Brain microvascular endothelial cell (primary cell): ENCODE measurements around the gene PRKG1.

ENCODE experiments used
- DNase-seq: peaks from one replicate; pipeline ENCODE4 v3.0.0-alpha.2; 2020
- H3K27ac ChIP-seq: fragments of 250-450 bp; sonication (Bioruptor Pico); 2 replicates; pipeline ENCODE4 v1.5.1; 2020; ENCODE audit warnings: mild to moderate bottlenecking, moderate library complexity
- H3K27me3 ChIP-seq: fragments of 250-450 bp; sonication (Bioruptor Pico); replicated peaks from 2 replicates; pipeline ENCODE4 v1.5.1; 2020; ENCODE audit warnings: mild to moderate bottlenecking
- H3K36me3 ChIP-seq: fragments of 250-450 bp; sonication (Bioruptor Pico); replicated peaks from 2 replicates; pipeline ENCODE4 v1.5.1; 2020; ENCODE audit warnings: mild to moderate bottlenecking
- H3K4me3 ChIP-seq: 2 replicates; pipeline ENCODE4 v1.5.1; 2011; ENCODE audit warnings: low read depth, mild to moderate bottlenecking, control low read depth, low read length, moderate library complexity
- in situ Hi-C: cut with HindIII; loops from 2 replicates; pipeline ENCODE4 v1.10.0; 2017; ENCODE audit warnings: low sequenced_read_pairs, low pct_ligation_motif_present
- TF ChIP-seq, protein P1 (sequence below): IDR thresholded peaks from 2 replicates; pipeline ENCODE4 v1.5.1; 2011; ENCODE audit warnings: low read depth, mild to moderate bottlenecking, moderate library complexity, low read length, control low read depth, inconsistent platforms; ENCODE audit errors: missing control alignments

Gene PRKG1

DNA sequence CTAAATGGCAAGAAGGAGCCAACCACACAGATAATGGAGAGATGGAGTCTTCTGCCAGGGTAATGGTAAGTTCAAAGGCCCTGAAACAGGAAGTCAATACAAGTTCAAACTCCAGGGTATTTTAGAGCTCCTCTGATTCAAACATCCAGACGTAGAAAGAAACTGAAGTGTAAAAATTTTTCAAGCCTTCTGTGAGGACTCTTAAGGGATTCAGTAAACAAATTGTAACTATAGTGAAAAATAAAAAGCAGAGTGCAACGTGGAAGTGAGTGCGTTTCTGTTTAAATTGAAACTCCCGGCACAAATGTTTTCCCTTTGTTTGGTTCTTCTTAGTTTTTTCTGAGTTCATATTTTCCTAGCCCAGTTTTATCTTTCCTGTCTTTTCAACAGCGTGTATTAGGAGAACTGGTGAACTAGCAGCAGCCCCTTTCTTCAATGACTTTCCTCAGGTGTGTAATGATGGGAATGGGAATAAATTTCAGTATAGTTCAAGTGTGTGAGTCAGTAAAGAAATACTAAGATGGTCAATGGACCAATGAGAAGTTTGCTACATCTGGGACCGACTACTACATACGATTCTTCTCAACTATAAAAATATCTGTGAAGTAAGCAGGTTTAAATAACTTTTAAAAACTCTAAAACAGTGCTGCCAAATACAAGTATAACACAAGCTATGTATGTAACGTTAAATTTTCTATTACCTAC lies 326.3 kb downstream of the PRKG1 start:
- Histone ChIP-seq H3K4me3 (no peak overlapping the region), H3K27me3 (no peaks in the 10 kb centered on the region), H3K36me3 (no peaks in the 10 kb centered on the region), H3K27ac (no peak overlapping the region)
- in situ Hi-C loops: no loop called here
- DNase-seq: no peak
- TF ChIP-seq, protein P1, sequence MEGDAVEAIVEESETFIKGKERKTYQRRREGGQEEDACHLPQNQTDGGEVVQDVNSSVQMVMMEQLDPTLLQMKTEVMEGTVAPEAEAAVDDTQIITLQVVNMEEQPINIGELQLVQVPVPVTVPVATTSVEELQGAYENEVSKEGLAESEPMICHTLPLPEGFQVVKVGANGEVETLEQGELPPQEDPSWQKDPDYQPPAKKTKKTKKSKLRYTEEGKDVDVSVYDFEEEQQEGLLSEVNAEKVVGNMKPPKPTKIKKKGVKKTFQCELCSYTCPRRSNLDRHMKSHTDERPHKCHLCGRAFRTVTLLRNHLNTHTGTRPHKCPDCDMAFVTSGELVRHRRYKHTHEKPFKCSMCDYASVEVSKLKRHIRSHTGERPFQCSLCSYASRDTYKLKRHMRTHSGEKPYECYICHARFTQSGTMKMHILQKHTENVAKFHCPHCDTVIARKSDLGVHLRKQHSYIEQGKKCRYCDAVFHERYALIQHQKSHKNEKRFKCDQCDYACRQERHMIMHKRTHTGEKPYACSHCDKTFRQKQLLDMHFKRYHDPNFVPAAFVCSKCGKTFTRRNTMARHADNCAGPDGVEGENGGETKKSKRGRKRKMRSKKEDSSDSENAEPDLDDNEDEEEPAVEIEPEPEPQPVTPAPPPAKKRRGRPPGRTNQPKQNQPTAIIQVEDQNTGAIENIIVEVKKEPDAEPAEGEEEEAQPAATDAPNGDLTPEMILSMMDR: no peak

DNA sequence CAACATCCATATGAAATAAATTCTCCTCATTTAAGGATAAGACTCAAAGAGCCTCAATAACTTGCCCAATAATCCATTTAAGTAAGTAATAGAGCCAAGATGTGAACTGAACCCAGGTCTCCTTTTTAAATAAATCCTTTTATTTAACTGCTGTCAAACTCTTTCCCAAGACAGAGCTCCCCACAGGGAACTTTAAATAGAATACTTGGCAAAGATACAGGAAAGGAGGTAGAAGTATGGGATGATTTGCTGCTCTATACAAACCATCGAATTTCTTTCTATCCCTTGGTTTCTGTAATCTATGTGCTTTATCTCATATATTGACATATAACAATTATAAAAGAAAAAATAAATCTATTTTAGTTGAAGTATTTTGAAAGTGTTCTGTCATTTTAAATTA lies 329.2 kb downstream of the PRKG1 start:
- TF ChIP-seq, protein P1: no peak
- in situ Hi-C loops: no loop called here
- Histone ChIP-seq H3K27ac (no peak overlapping the region), H3K36me3 (no peaks in the 10 kb centered on the region), H3K4me3 (no peak overlapping the region), H3K27me3 (no peaks in the 10 kb centered on the region)
- no peak for DNase-seq

DNA sequence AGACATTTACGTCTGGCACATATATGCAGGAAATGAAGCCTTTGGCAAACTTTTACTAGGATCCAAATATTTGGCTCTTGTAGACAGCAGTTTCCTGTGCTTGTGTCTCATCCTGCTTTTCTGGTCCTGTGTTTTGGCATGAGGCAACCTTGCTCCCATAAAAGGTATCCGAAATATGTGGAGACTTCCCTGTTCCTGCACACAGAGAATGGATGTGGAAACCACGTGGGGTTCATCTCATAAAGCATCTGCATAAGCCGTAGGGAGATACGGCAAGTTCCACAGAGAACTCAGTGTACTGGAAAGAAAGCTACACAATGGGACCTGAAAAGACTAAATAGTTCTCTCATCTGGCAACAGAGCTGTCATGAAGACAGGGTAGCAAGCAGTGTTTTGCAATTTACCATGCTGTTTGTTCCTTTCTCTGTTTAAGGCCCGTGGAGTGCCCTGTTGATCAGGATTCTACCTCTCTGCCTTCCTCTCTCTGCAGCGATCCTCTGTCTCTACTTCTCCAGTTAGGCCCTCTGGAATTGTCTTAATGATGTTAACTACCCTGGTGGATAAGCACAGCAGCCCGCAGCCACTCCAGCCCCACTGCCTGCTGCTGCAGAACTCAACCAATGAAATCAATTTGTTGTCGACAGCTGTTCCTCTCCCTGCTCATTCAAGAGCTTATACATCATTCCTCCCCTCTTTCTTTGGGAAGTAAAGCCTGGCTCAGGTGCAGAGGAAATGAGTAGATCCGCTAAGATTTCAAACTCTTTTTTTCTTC lies 331.5 kb downstream of the PRKG1 start:
- H3K27ac ChIP-seq: no peak overlapping the region
- no peaks in the 10 kb centered on the region for H3K27me3 ChIP-seq
- TF ChIP-seq, protein P1: no peak
- no peak overlapping the region for H3K4me3 ChIP-seq
- in situ Hi-C loops: no loop called here
- no peaks in the 10 kb centered on the region for H3K36me3 ChIP-seq
- no peak for DNase-seq

DNA sequence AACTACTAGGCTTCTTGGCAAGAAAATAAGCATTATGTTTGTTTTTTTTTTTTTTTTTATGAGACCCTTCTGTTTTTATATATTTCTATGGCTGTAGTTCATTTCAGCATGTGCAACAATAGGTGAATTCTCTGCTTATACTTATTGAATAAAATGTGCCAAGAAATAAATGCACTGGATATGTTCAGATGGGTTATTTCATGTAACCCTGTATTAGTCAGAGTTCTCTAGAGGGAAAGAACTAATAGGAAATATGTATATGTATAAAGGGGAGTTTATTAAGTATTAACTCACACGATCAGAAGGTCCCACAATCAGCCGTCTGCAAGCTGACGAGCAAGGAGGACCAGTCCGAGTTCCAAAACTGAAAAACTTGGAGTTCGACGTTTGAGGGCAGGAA lies 332.3 kb downstream of the PRKG1 start:
- H3K27me3 ChIP-seq: no peaks in the 10 kb centered on the region
- H3K4me3 ChIP-seq: no peak overlapping the region
- no peak overlapping the region for H3K27ac ChIP-seq
- no peak for DNase-seq
- in situ Hi-C loops: no loop called here
- TF ChIP-seq, protein P1: no peak
- H3K36me3 ChIP-seq: no peaks in the 10 kb centered on the region

DNA sequence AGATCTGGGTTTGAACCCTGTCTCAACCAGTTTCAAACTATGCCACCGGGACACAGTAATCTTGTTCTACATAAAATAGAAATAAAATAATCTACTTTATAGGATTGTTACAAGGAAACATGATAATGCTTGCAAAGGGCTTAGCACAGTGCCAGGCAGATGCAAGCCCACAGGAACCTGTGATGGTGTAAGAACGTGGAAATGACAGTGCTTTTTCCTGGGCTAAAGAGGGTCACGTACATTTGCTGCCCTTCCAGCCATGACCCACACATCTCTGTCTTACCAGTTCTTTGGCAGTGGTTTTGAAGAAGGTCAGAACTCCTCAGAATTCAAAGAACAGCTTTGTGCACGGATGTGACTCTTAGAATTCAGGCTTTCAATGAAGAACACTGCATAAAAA lies 342.2 kb downstream of the PRKG1 start:
- TF ChIP-seq, protein P1: no peak
- H3K36me3 ChIP-seq: no peaks in the 10 kb centered on the region
- no peak overlapping the region for H3K27ac ChIP-seq
- H3K4me3 ChIP-seq: no peak overlapping the region
- in situ Hi-C loops: no loop called here
- H3K27me3 ChIP-seq: no peaks in the 10 kb centered on the region
- no peak for DNase-seq
